Left lung (tissue), 10 donors: ENCODE data around the gene TSPAN14. TPM values are rescaled to one million over a fixed set of nuclear protein-coding genes. Genes with fewer than 3 reads are reported as not detected.

Experiments
- ATAC-seq: fragments of 200-7000 bp; cut with Tn5 transposase; one replicate; pipeline ENCODE4 v1.9.1; 2020; ENCODE audit warnings: moderate library complexity
- DNase-seq, 4 donors: peaks; one replicate each; pipeline ENCODE4 v3.0.0-alpha.2; 2013 to 2020
- H3K27ac ChIP-seq, 2 donors: fragments of 200-600 bp; sonication (generic) in 1 of 2; one replicate each; pipeline versions ENCODE4 v1.5.0 to v1.8.0; 2020 to 2021
- H3K27me3 ChIP-seq, 2 donors: fragments of 200-600 bp; sonication (generic) in 1 of 2; one replicate each; pipeline versions ENCODE4 v1.5.0 to v1.8.0; 2020 to 2021
- H3K36me3 ChIP-seq, 2 donors: fragments of 200-600 bp; sonication (generic) in 1 of 2; one replicate each; pipeline versions ENCODE4 v1.5.0 to v1.8.0; 2020 to 2021
- H3K4me1 ChIP-seq, 2 donors: fragments of 200-600 bp; one replicate each; pipeline ENCODE4 v1.8.0; 2021
- H3K4me3 ChIP-seq, 2 donors: fragments of 200-600 bp; sonication (generic) in 1 of 2; one replicate each; pipeline versions ENCODE4 v1.5.0 to v1.8.0; 2020 to 2021; ENCODE audit warnings: mild to moderate bottlenecking in 1 of 2
- H3K9me3 ChIP-seq, 2 donors: fragments of 200-600 bp; sonication (generic) in 1 of 2; one replicate each; pipeline versions ENCODE4 v1.5.0 to v1.8.0; 2020 to 2021
- CTCF ChIP-seq, 2 donors: fragments of 200-600 bp; sonication (generic) in 1 of 2; IDR thresholded peaks; one replicate each; pipeline versions ENCODE4 v1.5.0 to v1.8.0; 2021; ENCODE audit warnings: antibody characterized with exemption in 2 of 2
- intact Hi-C, 2 donors: fragments of 100-400 bp; cut with DNase I; formaldehyde crosslinking; loops; one replicate each; pipeline versions ENCODE4 v1.11.2 to v1.14.2; 2022
- polyA plus RNA-seq, 6 donors: library from polyadenylated mRNA; unstranded; fragments of 120-200 nt; gene quantifications; one replicate each; pipeline ENCODE4 v1.2.1, GENCODE V29; 2013; ENCODE audit not compliant: insufficient read length in 6 of 6
- total RNA-seq, 2 donors: library from RNA; stranded (reverse); fragmentation: NEBNext Ultra II Directional; extraction: Animal tissue kit (Norgen Biotek cat#: 25700); gene quantifications; one replicate each; pipeline ENCODE4 v1.2.1, GENCODE V29; 2021
- donor health status: DM: no; HTN: yes; CAD: no.
- donor health status: DM: no; HTN: no; CAD: no.

TSPAN14 gene
- total and polyA plus RNA-seq, 8 donors, result 76.4 to 158 (median 85.9) TPM

- Histone ChIP-seq H3K27me3 (no peaks in the 10 kb centered on the region), H3K4me1 (peaks cover 0 to 46% of the 10 kb centered on the region in 2 donors), H3K9me3 (no peaks in the 10 kb centered on the region), H3K36me3 (peaks cover 4 to 98% of the 10 kb centered on the region in 2 donors), H3K27ac (no peak overlapping the region), H3K4me3 (no peak overlapping the region)
- TF ChIP-seq CTCF (IDR thresholded peaks at IDR 0.05), result no peak
- intact Hi-C loops, result no loop called here
- ATAC-seq, result no peak
- peak in 1 of 4 donors; percentile 19 for DNase-seq
Observed at GRCh38 chr10:80512031-80512526, 58.0 kb downstream of the TSPAN14 start.

- no peak for TF ChIP-seq CTCF (IDR thresholded peaks at IDR 0.05)
- ATAC-seq (no peak), DNase-seq (peak in 1 of 4 donors; percentile 22)
- no peak overlapping the region for H3K4me3 ChIP-seq
- no peak overlapping the region for H3K27ac ChIP-seq
- peaks cover 0 to 47% of the 10 kb centered on the region in 2 donors for H3K4me1 ChIP-seq
- H3K36me3 ChIP-seq, result peaks cover 4 to 98% of the 10 kb centered on the region in 2 donors
- intact Hi-C loops, result no loop called here
- no peaks in the 10 kb centered on the region for H3K27me3 ChIP-seq
- no peaks in the 10 kb centered on the region for H3K9me3 ChIP-seq
Observed at GRCh38 chr10:80513106-80513505, 59.0 kb downstream of the TSPAN14 start.

GRCh38 chr10:80515511-80515910 is 61.4 kb downstream of the TSPAN14 start:
- H3K27ac ChIP-seq, result no peak overlapping the region
- peaks cover 4 to 98% of the 10 kb centered on the region in 2 donors for H3K36me3 ChIP-seq

DNA sequence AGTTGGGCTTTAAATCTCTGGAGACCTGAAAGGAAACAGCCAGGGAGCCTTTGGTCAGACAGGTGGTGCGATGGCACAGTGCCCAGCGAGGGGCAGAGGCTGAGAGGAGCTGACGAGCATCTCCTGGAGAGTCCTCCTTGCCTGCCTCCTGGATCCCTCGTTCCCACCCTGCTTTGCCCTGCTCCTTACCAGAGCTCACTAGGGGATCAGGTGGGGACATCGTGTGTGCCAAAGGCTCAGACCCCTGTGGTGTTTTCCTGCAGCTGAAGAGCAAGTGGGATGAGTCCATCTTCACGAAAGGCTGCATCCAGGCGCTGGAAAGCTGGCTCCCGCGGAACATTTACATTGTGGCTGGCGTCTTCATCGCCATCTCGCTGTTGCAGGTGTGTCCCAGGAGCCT is 61.8 kb downstream of the TSPAN14 start:
- Histone ChIP-seq H3K27me3 (no peaks in the 10 kb centered on the region), H3K36me3 (peaks cover 4 to 98% of the 10 kb centered on the region in 2 donors), H3K27ac (no peak overlapping the region), H3K4me3 (no peak overlapping the region), H3K9me3 (no peaks in the 10 kb centered on the region), H3K4me1 (peaks cover 0 to 31% of the 10 kb centered on the region in 2 donors)
- intact Hi-C loops, result no loop called here
- ATAC-seq (no peak), DNase-seq (peak in 1 of 4 donors; percentile 28)
- no peak for TF ChIP-seq CTCF (IDR thresholded peaks at IDR 0.05)

More at GRCh38 chr10:80515511-80515910, 61.4 kb downstream of the TSPAN14 start:
- DNase-seq (peak in 1 of 4 donors; percentile 16), ATAC-seq (no peak)
- intact Hi-C loops, result no loop called here
- no peaks in the 10 kb centered on the region for H3K27me3 ChIP-seq
- H3K4me3 ChIP-seq, result no peak overlapping the region
- peaks cover 0 to 35% of the 10 kb centered on the region in 2 donors for H3K4me1 ChIP-seq
- no peak for TF ChIP-seq CTCF (IDR thresholded peaks at IDR 0.05)
- H3K9me3 ChIP-seq, result no peaks in the 10 kb centered on the region

DNA sequence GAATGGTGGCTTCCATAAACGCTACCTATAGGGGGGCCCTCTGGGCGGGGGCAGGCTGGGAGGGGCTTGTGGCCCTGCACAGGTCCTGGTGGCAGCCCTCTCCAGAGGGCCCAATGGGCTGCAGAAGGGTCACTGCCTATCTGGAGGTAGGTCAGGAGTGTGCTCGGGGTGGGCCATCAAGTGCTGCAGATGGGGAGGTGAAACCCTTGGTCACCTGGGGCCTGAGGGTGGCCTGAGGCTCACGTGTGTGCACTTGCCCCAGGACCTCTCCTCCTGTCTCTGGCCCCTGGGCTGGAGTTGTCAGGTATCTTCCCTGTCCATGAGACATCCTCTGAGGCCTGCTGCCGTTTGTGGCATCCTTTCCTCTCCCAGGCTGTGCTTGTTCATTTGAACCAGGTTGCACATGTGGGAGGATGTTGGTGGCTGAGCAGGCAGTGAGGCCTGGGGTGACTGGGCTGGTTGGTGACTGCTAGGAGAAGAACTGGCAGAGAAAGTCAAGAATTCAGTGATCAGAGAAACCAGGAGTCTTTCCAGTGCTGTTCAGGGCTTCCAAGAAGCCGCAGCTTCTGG is 62.5 kb downstream of the TSPAN14 start:
- no peak for ATAC-seq
- intact Hi-C loops, result no loop called here
- no peaks in the 10 kb centered on the region for H3K9me3 ChIP-seq
- H3K4me1 ChIP-seq, result peaks cover 0 to 26% of the 10 kb centered on the region in 2 donors
- no peak overlapping the region for H3K4me3 ChIP-seq
- no peak for TF ChIP-seq CTCF (IDR thresholded peaks at IDR 0.05)
- H3K27me3 ChIP-seq, result no peaks in the 10 kb centered on the region
- peaks cover 4 to 99% of the 10 kb centered on the region in 2 donors for H3K36me3 ChIP-seq
- H3K27ac ChIP-seq, result peak overlapping the region in 1 of 2 donors; percentile 3
- peak in 1 of 4 donors; percentile 21 for DNase-seq
